Kidney epithelial cell (primary cell): ENCODE data around the gene SLX4IP. TPM values are rescaled to one million over a fixed set of nuclear protein-coding genes. Genes with fewer than 3 reads are reported as not detected.

Experiments
- DNase-seq: peaks from one replicate; pipeline ENCODE4 v3.0.0-alpha.2; 2010; ENCODE audit warnings: low read depth
- H3K27me3 ChIP-seq: 2 replicates; pipeline ENCODE4 v1.6.0; 2011; ENCODE audit warnings: low read length; ENCODE audit not compliant: control insufficient read depth, insufficient read depth
- H3K36me3 ChIP-seq: 2 replicates; pipeline ENCODE4 v1.5.1; 2011; ENCODE audit warnings: low read length; ENCODE audit not compliant: control insufficient read depth, insufficient read depth
- H3K4me3 ChIP-seq: 2 replicates; pipeline ENCODE4 v1.5.1; 2011; ENCODE audit warnings: low read depth, mild to moderate bottlenecking, control low read depth, low read length
- total RNA-seq: library from RNA; depleted of rRNA; stranded (reverse); fragments of >200 nt; gene quantifications from 2 replicates; pipeline ENCODE4 v1.2.3, GENCODE V29; 2015
- TF ChIP-seq, protein P1 (sequence below): IDR thresholded peaks from 2 replicates; pipeline ENCODE4 v1.5.1; 2011; ENCODE audit warnings: mild to moderate bottlenecking, moderate library complexity, low read length, control low read depth, inconsistent platforms; ENCODE audit not compliant: insufficient read depth, poor library complexity, severe bottlenecking

Gene SLX4IP
- total RNA-seq, 1 donor from 2014 or later = 5.8 TPM

- no peaks in the 10 kb centered on the region for H3K27me3 ChIP-seq
- no peaks in the 10 kb centered on the region for H3K36me3 ChIP-seq
- TF ChIP-seq, protein P1, sequence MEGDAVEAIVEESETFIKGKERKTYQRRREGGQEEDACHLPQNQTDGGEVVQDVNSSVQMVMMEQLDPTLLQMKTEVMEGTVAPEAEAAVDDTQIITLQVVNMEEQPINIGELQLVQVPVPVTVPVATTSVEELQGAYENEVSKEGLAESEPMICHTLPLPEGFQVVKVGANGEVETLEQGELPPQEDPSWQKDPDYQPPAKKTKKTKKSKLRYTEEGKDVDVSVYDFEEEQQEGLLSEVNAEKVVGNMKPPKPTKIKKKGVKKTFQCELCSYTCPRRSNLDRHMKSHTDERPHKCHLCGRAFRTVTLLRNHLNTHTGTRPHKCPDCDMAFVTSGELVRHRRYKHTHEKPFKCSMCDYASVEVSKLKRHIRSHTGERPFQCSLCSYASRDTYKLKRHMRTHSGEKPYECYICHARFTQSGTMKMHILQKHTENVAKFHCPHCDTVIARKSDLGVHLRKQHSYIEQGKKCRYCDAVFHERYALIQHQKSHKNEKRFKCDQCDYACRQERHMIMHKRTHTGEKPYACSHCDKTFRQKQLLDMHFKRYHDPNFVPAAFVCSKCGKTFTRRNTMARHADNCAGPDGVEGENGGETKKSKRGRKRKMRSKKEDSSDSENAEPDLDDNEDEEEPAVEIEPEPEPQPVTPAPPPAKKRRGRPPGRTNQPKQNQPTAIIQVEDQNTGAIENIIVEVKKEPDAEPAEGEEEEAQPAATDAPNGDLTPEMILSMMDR = no peak
- DNase-seq = no peak
- H3K4me3 ChIP-seq = no peak overlapping the region
These were observed 131.1 kb downstream of the SLX4IP start for GRCh38 chr20:10565922-10566897.

DNA sequence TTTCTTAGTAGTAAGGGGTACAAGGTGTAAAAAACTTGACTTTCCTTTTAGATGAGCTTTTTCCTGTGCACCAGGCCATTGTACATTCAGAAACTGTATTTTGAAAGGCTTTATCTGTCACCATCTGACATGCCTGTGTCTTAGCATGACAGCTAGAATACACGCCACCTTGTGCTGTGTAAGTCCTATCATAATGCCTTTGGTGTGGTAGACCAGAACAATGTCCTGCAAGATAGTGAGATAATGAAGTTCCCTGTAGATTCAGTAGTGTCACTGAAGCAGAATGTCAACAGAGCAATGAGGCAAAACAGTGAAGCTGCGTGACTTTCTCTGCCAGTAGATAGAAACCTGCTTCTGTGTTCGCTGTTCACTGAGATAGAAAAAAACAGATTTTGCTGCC lies 132.9 kb downstream of the SLX4IP start:
- no peaks in the 10 kb centered on the region for H3K36me3 ChIP-seq
- TF ChIP-seq, protein P1 = no peak
- DNase-seq = no peak
- no peaks in the 10 kb centered on the region for H3K27me3 ChIP-seq
- H3K4me3 ChIP-seq = no peak overlapping the region

GRCh38 chr20:10571313-10571815 lies 136.3 kb downstream of the SLX4IP start:
- H3K27me3 ChIP-seq = no peaks in the 10 kb centered on the region
- no peak for DNase-seq
- TF ChIP-seq, protein P1 = no peak
- no peaks in the 10 kb centered on the region for H3K36me3 ChIP-seq
- H3K4me3 ChIP-seq = no peak overlapping the region

DNA sequence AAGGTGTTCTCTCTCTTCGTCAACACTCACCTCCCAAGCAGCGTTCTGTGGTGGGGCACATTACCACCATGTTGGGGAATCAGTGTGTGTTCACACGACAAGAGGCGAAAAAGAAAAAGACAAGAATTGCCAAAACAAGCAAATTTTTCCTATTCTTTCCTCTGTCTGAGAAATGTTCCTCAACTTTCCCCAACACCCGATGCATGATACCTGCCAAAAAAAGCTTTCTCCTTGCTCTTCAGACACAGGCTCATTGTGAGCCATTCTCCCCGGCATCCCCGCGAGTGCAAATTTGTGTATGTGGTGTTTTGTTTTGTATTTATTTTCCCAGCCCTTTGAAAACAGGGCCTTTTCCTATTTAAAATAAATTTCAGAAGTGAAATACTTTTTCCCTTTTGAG lies 137.7 kb downstream of the SLX4IP start:
- DNase-seq = no peak
- no peak overlapping the region for H3K4me3 ChIP-seq
- no peaks in the 10 kb centered on the region for H3K36me3 ChIP-seq
- TF ChIP-seq, protein P1 = no peak
- no peaks in the 10 kb centered on the region for H3K27me3 ChIP-seq

DNA sequence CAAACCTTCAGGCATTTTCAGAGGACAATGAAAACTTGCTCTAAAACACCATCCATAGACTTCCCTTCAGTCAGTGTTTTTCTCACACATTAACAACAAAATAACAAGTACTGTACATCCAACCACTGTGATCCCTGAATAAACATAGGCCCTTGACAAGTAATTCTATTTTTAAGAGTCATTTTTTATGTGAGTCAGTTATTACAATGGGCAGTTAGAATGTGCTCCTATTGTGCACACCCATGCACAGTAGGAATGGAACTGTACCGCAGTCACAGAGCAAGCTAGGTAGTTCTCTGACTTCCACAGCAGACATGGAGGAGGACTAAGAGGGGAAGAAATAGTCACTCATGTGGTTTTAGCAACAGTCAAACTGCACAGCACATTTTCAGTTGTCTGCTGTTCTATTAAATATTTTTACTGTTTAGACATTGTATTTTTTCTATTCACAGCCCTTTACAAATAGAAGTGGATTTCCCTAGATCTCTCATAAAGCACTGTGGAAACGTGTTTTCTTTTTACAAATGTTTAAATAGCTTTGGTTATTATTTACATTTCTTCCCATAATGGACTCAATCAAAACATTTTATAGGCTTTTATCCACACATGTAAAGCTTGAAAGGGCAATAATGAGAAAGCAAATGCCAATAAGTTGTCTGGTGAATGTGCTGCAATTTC lies 138.3 kb downstream of the SLX4IP start:
- Histone ChIP-seq H3K27me3 (no peaks in the 10 kb centered on the region), H3K4me3 (no peak overlapping the region), H3K36me3 (no peaks in the 10 kb centered on the region)
- TF ChIP-seq, protein P1 = no peak
- DNase-seq = no peak
